HG02884 (cell line): ENCODE measurements around the gene GRAPL.
"Not testable (repeated sequence)": the region's sequence is repeated elsewhere in the genome, so short reads cannot be mapped to it uniquely, and the experiment has no call there.

Source experiments
- ATAC-seq: cut with Tn5 transposase; IDR thresholded peaks from one replicate; pipeline ENCODE4 v1.9.1; 2021; ENCODE audit warnings: mild to moderate bottlenecking, moderate library complexity; ENCODE audit not compliant: unreplicated experiment

GRAPL gene

GRCh38 chr17:19136138-19136537, 8.7 kb downstream of the GRAPL start:
- not testable (repeated sequence) for ATAC-seq

DNA sequence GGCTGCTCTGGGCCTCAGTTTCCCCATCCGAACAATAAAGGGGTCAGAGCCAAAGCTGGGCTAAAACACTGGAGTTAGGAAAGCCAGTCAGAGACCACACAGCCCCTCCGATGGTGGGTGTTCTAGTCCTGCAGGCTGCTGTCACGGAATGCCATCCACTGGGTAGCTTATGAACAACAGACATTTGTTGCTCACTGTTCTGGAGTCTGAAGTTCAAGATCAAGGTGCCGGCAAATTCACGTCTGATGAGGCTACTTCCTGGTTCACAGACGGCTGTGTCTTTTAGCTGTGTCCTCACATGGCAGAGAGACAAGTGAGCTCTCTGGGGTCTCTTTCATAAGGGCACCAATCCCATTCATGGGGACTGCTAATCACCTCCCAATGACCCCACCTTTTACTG, 9.2 kb downstream of the GRAPL start:
- not testable (repeated sequence) for ATAC-seq

GRCh38 chr17:19137959-19138358, 10.6 kb downstream of the GRAPL start:
- ATAC-seq = not testable (repeated sequence)

GRCh38 chr17:19141366-19142155, 14.2 kb downstream of the GRAPL start:
- ATAC-seq = peak; percentile 51

- ATAC-seq = not testable (repeated sequence)
These were observed 15.0 kb downstream of the GRAPL start for GRCh38 chr17:19142419-19142818.

DNA sequence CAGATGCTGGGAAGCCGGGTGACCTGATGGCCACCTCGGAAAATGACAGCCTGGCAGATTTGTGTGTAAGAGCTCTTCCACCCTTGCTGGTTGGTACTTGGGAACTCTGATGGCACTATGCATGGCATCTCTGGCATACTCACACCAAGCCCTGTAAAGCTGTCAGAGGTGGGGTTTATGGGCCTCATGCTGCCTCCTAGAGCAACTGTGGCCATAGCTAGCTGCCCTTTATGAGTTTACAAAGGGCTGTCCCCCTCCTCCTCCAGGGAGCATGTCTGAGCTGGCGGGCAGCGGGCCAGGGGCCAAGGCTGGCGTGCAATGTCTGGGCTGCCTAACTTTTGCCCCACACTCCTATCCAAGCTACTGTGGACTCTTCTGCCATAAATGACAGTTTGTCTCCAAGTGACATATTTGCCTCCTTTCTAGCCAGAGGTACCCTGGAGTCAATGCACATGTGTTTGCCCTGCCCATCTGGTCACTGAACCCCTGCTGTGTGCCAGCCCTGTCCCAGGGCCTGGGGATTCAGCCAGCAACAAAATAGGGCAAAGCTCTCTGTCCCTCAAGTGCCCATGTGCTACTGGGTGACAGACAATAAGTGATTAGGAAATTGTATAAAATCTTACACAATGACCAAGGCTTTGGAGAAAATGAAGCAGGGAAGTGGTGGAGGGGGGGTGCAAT, 15.8 kb downstream of the GRAPL start:
- not testable (repeated sequence) for ATAC-seq

DNA sequence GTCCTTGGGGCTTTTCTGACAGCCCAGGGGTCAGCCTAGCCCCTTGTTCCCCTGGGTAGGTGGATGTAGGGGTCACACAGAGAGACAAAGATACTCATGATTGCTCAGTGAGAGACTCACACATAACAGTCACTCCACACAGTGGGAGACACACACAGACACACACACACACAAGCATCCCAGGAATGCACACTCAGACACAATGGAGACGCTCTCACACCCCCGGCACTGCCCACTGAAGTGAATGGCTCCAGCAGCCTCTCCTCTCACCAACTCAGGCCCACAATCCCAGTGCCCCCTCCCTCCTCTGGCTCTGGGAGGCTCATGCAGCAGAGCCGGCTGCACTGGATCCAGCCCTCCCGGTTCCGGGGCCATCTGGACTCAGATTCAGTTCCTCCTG, 17.0 kb downstream of the GRAPL start:
- not testable (repeated sequence) for ATAC-seq

DNA sequence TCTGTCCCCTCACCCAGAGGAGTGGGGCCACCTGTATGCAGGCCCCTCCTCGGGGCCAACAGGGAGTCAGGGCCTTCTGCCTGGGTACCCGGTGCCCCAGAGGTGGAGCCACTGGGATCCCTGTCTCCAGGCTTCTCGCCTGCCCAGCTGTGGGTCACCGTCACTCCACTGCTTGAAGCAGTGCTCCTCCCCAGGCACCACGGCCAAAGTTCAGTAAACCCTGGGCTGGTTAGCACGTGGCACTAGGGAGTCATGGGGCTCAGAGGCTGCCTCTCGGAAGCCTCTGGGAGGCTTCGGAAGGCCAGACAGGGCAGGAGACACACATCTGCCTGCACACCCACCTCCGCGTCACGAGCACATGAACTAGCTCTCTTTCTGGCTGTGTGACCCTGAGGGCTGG, 18.1 kb downstream of the GRAPL start:
- not testable (repeated sequence) for ATAC-seq

DNA sequence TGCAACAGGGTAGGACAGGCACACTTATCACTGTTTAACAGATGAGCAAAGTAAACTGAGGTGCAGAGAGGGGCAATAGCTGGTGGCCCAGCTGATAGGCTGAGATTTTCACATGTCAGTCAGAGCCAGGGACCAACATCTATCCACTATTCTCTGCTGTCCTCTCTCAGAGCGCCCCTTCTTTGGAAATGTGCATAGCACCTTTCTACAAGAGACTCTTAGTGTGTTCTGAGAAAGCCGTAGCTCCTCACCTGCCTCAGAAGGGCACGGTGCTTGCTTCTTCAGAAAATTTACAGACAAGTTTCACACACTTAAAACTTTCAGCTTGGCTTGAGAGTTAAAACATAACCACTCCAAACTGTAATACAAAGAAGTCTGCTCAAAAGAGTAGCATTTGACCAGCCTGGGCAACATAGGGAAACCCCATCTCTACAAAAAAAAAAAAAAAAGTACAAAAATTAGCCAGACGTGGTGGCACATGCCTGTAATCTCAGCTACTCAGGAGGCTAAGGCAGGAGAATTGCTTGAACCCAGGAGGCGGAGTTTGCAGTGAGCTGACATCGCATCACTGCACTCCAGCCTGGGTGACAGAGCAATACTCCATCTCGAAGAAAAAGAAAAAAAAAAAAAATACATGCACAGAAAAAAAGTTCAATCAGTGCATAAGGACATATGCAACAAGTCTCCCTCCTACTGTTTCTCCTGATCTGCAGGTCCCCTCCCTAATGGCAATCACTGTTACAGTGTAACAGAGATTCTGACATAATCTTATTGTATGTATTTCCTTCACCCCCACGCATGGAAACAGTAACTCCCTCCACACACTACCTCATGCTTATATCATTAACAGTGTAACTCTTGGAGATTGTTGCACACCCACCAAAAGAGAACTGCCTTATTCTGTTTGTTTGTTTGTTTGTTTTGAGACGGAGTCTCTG, 23.6 kb downstream of the GRAPL start:
- ATAC-seq = not testable (repeated sequence)

GRCh38 chr17:19157628-19158027, 30.2 kb downstream of the GRAPL start:
- ATAC-seq = not testable (repeated sequence)

DNA sequence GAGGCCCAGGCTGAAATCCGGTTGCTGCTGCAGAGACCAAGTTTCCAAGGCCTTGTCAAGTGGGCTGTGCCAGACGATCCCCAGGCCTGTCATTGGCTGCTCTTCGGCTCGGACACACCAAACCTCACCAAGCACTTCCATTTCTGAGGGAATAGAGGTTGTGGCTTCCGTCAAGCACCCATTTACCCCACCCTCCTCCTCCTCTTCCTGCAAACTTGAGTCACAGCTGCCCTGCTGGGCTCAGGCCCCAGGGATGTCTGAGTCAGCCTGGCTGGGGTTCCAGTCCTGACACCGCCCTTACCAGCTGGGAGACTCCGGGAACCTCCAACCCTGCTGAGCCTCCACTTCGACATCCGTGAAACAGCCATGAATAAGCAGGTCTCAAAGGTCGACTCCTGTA, 31.1 kb downstream of the GRAPL start:
- ATAC-seq = not testable (repeated sequence)

GRCh38 chr17:19158938-19159337, 31.5 kb downstream of the GRAPL start:
- ATAC-seq = not testable (repeated sequence)

DNA sequence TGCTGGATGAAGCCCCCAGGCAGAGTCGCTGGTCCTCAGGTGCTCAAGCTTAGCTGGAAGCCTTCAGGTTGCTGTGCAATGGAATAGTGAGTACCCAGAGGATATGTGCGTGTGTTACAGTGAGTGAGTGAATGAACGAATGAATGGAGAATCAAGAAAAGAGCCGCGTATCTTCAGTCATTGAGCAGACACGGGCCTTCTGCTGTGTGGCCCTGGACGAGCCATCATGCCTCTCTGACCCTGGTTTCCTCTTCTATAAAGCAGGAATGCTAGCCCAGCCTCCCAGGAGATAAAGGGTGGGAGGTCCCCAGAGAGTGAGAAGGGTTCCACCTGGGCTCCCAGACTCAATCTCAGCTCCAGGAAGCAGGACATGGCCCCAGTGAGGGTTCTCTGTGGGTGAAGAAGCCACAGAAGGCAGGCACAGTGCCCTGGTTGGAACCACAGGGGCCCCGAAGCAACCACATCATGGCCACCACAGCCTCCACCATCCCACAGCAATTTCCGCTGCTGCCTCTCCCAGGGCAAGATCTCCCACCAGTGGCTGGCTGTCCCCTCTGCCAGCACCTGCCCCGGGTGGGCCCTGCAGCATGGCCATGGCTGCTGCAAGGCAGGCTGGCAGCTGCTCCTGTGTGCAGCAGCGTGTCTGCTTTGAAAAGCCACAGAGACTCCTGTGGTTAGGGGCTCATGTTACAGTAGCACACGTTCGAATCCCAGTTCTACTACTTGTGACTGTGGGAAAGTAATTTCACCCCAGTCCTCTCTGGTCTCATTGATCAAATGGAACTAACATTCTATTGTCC, 34.1 kb downstream of the GRAPL start:
- ATAC-seq = not testable (repeated sequence)

DNA sequence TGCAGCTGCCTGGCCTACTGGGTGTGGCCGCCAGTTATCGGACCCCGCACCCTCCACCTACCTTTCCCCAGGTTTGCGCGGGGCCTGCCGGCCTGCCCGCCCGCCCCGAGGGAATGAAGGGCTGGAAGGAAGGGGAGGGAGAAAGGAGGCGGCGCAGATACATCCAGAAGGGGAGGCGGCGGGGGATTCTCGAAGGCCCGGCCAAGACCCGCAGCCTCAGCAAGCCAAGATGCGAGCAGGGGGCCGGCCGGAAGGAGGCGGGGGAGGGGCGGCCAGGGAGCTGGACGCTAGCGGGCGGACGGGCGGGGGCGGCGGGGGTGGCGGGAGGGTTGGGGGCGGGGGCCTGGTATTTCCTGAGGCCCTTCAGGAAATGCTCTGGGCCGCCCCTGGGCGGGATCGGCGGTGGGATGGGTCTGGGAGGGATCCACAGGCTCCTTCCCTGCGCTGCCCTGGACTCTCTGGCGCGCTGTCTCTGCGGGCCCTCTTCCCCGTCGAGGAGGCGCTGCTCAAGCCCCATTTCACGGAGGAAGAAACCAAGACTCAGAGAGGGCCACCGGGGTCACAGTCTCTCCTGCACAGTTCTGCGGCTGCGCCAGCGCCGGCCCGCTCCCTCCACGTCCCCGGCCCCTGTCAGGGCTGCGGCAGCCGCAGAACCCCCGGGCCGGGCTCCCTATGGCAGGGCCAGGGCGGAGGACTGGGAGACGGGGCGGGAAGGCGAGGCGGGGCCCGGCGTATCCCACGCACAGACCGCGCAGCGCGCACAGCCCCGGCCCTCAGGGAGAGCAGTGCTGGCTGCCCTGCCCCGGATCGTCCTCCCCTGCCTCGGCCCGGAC, 35.2 kb downstream of the GRAPL start:
- not testable (repeated sequence) for ATAC-seq

DNA sequence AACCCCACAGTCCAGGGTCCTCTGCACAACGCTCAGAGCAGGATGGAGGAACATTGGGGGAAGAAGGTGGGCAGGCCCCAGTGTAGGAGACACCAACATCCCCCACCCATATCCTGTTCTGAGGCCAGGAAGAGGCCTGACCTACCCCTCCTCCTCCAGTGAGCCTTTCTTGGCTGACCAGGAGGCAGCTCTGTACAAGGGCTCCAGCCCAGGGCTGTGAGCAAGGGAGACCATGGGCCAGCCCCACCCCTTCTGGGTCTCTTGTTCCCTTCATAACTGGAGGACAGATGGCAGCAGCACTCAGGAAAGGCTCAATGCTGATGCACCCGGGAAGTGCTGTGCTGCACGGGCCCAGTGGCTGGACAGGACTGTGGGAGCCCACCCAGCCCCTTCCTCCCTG, 47.0 kb downstream of the GRAPL start:
- not testable (repeated sequence) for ATAC-seq

- not testable (repeated sequence) for ATAC-seq
These were observed 48.0 kb downstream of the GRAPL start for GRCh38 chr17:19175410-19175809.

DNA sequence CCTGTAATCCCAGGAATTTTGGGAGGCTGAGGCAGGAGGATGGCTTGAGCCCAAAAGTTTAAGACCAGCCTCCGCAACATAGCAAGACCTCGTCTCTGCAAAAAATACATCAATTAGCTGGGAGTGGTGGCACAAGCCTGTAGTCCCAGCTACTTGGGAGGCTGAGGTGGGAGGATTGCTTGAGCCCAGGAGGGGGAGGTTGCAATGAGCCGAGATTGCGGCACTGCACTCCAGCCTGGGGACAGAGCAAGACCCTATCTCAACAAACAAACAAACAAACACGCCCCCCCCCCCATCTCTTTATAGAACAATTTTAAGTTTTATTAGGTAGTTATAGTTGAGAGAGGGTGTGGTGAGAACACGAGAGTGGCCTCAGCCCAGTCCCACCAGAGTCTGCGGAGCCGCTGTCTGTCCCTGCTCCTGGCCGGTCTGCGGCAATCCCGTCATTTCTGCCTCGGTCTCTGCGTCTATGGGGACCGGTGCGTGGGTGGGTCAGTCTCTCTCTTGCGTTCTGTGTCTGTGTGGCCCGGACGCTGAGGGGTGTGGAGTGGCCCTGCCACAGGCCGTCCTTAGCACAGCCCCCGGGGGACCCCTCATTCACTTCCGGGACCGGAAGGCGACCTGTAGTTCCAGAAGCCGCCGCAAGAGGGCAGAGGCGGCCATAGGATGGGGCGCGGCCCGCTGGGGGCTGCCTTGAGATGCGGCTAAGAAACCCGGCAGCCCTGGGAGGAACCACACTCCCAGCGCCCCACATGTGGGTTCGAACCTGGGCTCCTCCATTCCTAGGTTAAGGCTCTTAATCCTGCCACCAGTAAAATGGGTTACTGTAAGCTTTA, 53.9 kb downstream of the GRAPL start:
- ATAC-seq = peak; percentile 74
